ENCODE data around the gene MIA3. TPM values are rescaled to one million over a fixed set of nuclear protein-coding genes. Genes with fewer than 3 reads are reported as not detected.

MIA3 gene
- total RNA-seq (2022; extraction: Qiagen RNA extraction; ENCODE audit: low read depth) = 16.4 to 21.5 TPM (median 20.7 TPM) in 5 replicates

GRCh38 chr1:222618001-222618879 lies at the start of gene MIA3:
TSS of gene MIA3 (plus strand) at chr1:222618097. CDS start at chr1:222618111, 14 bp downstream.

GRCh38 chr1:222589462-222590302 lies 28.2 kb upstream of the MIA3 start, which contains the start of gene TAF1A:
TSS of gene TAF1A (minus strand) at chr1:222589933.

GRCh38 chr1:222712253-222713090 lies 94.6 kb downstream of the MIA3 start, which contains the start of the genes AIDA and BROX:
TSS of gene AIDA (minus strand) at chr1:222712491. CDS start at chr1:222712317, 174 bp downstream.
TSS of gene BROX (plus strand) at chr1:222712564. CDS start at chr1:222715700, 3,136 bp downstream.

Other genes with a start within 250 kb of the MIA3 start
- gene HHIPL2, start 70.0 kb upstream of the MIA3 start, total RNA-seq (2022; extraction: Qiagen RNA extraction; ENCODE audit: low read depth) = 7.8 to 12.3 TPM (median 11.6 TPM) in 5 replicates
- gene TAF1A, start 28.2 kb upstream of the MIA3 start, total RNA-seq (2022; extraction: Qiagen RNA extraction; ENCODE audit: low read depth) = 6.7 to 11.6 TPM (median 9.6 TPM) in 5 replicates
- gene AIDA, start 94.4 kb downstream of the MIA3 start, total RNA-seq (2022; extraction: Qiagen RNA extraction; ENCODE audit: low read depth) = 43.6 to 90.9 TPM (median 67.7 TPM) in 5 replicates
- gene BROX, start 94.5 kb downstream of the MIA3 start, total RNA-seq (2022; extraction: Qiagen RNA extraction; ENCODE audit: low read depth) = 14.3 to 32.7 TPM (median 20.0 TPM) in 5 replicates
- gene FAM177B, start 119.1 kb downstream of the MIA3 start, total RNA-seq (2022; extraction: Qiagen RNA extraction; ENCODE audit: low read depth) = not detected in 5 replicates
- 1.3 to 2.8 TPM (median 1.8 TPM) in 5 replicates for gene DISP1, start 196.9 kb downstream of the MIA3 start, total RNA-seq (2022; extraction: Qiagen RNA extraction; ENCODE audit: low read depth)

All from A549 treated with ZK216348 at 1 μM for 4 hours (cell line).